GM12873 (cell line): ENCODE results near the gene TBL1X.

Experiments used
- CTCF ChIP-seq: IDR thresholded peaks from 2 replicates; pipeline ENCODE4 v1.5.1; 2012; ENCODE audit warnings: low read depth, mild to moderate bottlenecking, moderate library complexity, low read length, control low read depth; ENCODE audit not compliant: insufficient read depth; ENCODE audit errors: missing control alignments

The TBL1X gene

GRCh38 chrX:9657590-9658256, 192.9 kb downstream of the TBL1X start:
- no peak for TF ChIP-seq CTCF

- TF ChIP-seq CTCF, result no peak
These were observed 193.6 kb downstream of the TBL1X start for GRCh38 chrX:9658409-9658808.

DNA sequence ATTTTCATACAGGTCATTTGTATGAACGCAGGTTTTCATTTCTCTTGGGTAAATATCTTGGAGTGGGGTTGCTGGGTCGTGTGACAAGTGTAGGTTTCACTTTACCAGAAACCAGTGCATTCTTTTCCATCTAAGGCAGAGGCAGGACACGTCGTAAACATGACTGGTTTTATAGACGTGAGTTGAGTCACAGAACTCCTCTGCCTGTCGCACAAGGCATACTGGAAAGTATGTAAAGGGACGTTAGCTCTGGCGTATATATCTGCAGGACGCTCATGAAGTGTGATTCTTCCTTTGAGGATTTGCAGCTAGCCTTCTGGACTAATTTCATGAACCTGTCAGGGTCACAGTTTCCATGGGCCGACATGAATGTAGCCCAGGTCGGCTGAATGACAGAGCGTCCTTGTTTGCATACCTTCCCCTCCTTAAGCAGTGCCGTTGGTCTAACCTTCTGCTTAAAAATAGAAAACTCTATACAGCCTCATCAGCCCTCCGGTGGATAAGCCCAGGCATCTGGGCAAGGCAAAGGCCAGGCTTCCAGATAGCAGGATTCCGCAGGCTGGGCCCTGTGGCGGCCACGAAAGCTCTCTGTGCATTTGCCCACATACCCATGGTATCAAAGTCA, 194.8 kb downstream of the TBL1X start:
- TF ChIP-seq CTCF, result no peak

DNA sequence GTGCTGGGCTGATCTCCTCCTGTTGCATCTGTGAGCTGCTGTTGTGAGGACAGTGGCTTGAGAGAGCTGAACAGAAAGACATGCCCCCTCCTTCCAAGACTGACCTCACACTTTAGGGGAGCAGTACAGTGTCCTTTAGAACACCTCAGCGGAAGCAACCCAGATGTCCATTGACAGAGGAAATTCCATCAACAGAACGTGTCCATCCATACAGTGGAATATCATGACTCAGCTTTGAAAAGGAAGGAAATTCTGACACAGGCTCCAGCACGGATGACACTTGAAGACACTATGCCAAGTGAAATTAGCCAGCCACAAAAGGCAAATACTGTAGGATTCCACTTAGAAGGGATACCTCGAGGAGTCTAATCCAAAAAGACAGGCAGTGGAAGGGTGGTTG, 197.3 kb downstream of the TBL1X start:
- no peak for TF ChIP-seq CTCF

GRCh38 chrX:9663216-9663615, 198.4 kb downstream of the TBL1X start:
- TF ChIP-seq CTCF, result no peak

DNA sequence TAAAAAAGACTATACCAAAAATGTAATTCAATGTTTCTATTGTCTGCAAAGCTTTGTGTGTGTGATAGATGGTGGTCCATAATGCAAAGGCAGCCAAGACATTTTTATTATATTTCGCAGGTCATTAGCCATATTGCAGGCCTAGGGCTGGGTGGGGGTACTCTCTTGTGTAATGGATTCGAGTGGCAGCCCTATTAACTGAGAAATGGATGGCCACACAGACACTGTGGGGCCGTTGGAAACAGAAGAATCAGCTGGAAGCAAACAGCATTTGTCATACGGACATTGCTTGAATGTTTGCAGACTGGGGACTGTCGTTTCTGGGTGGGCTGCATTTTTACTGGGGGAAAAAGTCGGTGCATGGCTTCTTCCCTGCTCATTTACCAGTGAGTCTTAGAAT, 199.4 kb downstream of the TBL1X start:
- no peak for TF ChIP-seq CTCF

- no peak for TF ChIP-seq CTCF
These were observed 200.3 kb downstream of the TBL1X start for GRCh38 chrX:9665113-9665512.
